ENCODE measurements around the gene KIF13A.

KIF13A gene

DNA sequence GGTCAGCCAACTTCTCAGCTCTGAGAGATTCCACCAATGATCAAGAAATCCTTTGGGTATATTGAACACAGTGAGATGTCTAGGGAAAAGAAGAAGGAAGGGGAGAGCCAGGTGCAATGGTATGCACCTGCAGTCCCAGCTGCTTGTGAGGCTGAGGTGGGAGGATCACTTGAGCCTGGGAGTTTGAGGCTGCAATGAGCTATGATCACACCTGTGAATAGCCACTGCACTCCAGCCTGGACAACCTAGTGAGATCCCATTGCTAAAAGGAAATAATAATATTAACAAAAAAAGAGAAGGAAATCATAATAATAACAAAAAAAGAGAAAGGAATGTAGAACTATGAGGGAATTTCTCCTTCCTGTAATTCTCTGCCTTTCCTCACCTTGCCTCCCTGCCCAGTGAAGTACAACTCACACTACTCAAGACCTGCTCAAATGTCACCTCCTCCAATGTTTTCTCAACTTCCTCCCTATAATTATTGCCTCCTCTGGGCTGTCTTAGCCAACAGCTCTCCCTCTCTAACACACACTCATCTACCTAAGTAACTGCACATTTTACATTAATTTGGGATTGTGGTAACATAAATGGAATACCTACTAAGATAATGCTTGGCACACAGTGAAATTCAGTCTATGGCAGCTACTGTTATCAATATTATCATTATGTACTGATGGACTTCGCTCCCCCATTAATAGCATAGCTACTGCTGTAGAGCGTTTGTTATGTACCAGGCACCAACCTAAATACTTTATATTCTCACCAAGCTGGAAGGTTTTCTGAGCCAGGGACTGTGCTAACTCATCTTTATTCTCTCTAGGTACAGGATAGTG is 103.6 kb downstream of the KIF13A start:
- Histone ChIP-seq H3K9me3 (replicated peaks in 1 of 11) (no peaks in the 10 kb centered on the region), H3K27ac (peak overlapping the region; percentile 1 to 83 (median 72); a peak in 20 of 22 replicates), H3K9ac (peak overlapping the region; percentile 35 to 72 (median 60); a peak in 21 of 22 replicates), H3K36me3 (peaks cover 0 to 24% (median 0%) of the 10 kb centered on the region in 11 experiments; a peak in 1 of 22 replicates), H3K27me3 (no peaks in the 10 kb centered on the region), H3K4me2 (peak overlapping the region; percentile 65 to 94 (median 89)), H4K20me1 (peaks cover 0 to 24% (median 0%) of the 10 kb centered on the region in 11 experiments; a peak in 4 of 22 replicates), H3K4me3 (peak overlapping the region in 8 of 10 experiments; percentile 19 to 55 (median 40); a peak in 15 of 20 replicates), H3K4me1 (peaks cover 51 to 78% (median 61%) of the 10 kb centered on the region in 10 experiments)
- no peak for TF ChIP-seq Cebpa-rat (IDR thresholded peaks at IDR 0.05)

DNA sequence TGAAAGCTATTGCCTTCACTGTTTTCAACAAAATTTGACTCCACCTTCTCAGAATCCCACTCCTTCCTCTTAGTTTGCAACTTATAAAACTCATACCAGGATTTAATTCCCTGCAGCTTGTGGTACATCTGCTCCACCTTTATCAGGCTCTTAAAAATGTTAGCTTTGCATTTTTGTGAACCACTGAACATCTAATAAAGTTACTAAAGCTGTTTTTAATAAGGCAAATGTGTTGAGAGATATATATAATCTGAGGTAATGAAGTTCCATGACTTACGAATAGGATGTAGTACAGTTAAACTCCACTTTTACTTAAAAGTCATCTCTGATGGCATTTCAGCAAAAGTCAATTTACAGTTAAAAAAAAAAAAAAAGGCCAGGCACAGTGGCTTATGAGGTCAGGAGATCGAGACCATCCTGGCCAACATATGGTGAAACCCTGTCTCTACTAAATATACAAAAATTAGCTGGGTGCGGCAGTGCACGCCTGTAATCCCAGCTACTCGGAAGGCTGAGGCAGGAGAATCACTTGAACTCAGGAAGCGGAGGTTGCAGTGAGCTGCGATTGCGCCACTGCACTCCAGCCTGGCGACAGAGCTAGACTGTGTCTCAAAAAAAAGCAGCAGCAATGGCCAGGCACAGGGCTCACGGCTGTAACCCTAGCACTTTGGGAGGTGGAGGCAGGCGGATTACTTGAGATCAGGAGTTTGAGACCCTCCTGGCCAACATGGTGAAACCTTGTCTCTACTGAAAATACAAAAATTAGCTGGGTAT is 106.2 kb downstream of the KIF13A start:
- Histone ChIP-seq H3K9ac (no peak overlapping the region), H3K36me3 (peaks cover 0 to 23% (median 0%) of the 10 kb centered on the region in 11 experiments; a peak in 6 of 22 replicates), H3K27ac (no peak overlapping the region; a peak in 2 of 22 replicates), H3K4me2 (peak overlapping the region in 10 of 11 experiments; percentile 14 to 67 (median 44); a peak in 16 of 22 replicates), H3K9me3 (replicated peaks in 1 of 11) (no peaks in the 10 kb centered on the region), H3K27me3 (no peaks in the 10 kb centered on the region), H3K4me3 (no peak overlapping the region), H3K4me1 (peaks cover 42 to 65% (median 51%) of the 10 kb centered on the region in 10 experiments), H4K20me1 (peaks cover 0 to 24% (median 0%) of the 10 kb centered on the region in 11 experiments; a peak in 4 of 22 replicates)
- TF ChIP-seq Cebpa-rat (IDR thresholded peaks at IDR 0.05) = peak in 4 of 11 experiments; percentile 8 to 37 (median 28); a peak in 2 of 22 replicates

DNA sequence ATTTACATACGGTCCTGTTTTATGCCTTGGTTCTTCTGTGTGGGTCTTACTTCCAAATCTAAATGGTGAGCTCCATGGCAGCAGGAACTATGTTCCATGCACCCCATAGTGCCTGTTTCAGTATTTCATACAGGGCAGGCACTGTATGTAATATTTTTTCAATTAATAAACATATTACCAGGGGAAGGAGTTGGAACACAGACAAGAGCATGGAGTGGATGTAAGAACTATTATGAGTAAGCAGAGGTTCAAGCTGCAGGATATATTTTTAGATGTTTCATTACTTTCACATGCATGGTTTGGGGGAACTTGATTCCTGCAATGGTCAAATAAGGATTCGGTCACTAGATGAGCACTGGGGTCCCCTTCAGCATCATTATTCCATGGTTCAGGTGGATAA is 108.3 kb downstream of the KIF13A start:
- peaks cover 0 to 23% (median 0%) of the 10 kb centered on the region in 11 experiments; a peak in 6 of 22 replicates for H3K36me3 ChIP-seq
- no peak overlapping the region for H3K9ac ChIP-seq
- no peak overlapping the region for H3K4me3 ChIP-seq
- H3K27ac ChIP-seq = no peak overlapping the region
- H3K9me3 ChIP-seq (replicated peaks in 1 of 11) = no peaks in the 10 kb centered on the region
- H3K4me2 ChIP-seq = peak overlapping the region in 1 of 11 experiments; percentile 24; a peak in 1 of 22 replicates
- peaks cover 21 to 47% (median 31%) of the 10 kb centered on the region in 10 experiments for H3K4me1 ChIP-seq
- no peak for TF ChIP-seq Cebpa-rat (IDR thresholded peaks at IDR 0.05)
- H4K20me1 ChIP-seq = peaks cover 0 to 9% (median 0%) of the 10 kb centered on the region in 11 experiments; a peak in 4 of 22 replicates
- H3K27me3 ChIP-seq = no peaks in the 10 kb centered on the region

DNA sequence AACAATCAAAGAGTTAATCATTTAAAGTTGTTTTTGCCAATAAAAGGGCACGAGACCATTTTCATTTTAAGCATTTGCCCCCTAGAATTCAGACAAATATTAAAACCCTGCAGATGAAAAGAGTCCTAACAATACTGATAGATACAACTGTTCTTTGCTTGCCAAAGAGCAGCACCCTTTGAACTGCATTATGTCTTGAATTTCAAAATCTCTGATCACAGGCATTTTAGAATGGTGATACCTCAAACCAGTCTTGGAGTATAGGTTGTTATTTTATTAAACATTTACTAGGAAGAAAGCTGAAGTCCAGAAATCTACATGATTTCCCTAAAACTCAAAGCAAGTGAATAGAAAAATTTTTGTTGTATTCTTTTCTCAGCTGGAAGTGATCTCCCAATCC is 108.7 kb downstream of the KIF13A start:
- Histone ChIP-seq H3K36me3 (peaks cover 0 to 23% (median 0%) of the 10 kb centered on the region in 11 experiments; a peak in 6 of 22 replicates), H3K27me3 (no peaks in the 10 kb centered on the region), H3K9ac (no peak overlapping the region), H3K4me3 (no peak overlapping the region), H3K4me1 (peaks cover 17 to 43% (median 26%) of the 10 kb centered on the region in 10 experiments), H3K27ac (no peak overlapping the region), H3K4me2 (no peak overlapping the region), H4K20me1 (peaks cover 0 to 4% (median 0%) of the 10 kb centered on the region in 11 experiments; a peak in 3 of 22 replicates), H3K9me3 (replicated peaks in 1 of 11) (no peaks in the 10 kb centered on the region)
- no peak for TF ChIP-seq Cebpa-rat (IDR thresholded peaks at IDR 0.05)

DNA sequence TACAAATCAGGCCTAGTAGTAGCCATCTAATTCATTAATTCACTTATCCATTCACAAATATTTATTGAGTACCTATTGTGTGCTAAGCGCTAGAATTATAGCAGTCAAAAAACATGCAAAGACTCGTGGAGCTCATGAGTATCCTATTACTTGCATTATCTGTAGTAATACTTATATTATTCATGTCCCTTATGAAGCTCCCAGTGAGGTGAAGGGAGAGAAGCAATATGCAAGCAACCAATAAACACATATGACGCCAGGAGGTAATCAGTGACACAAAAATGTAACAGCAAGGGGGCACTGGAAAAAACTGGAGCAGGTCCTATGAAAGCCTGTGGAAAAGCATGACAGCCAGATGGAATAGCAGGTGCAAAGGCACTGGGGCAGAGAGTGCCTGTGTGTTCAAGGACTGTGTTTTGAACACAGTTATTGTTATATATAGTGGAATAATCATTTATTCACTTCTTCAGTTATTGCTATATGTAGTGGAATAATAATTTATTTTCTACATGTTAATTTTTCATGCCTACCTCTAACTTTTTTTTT is 109.5 kb downstream of the KIF13A start:
- Histone ChIP-seq H3K4me2 (no peak overlapping the region), H3K36me3 (peaks cover 0 to 26% (median 0%) of the 10 kb centered on the region in 11 experiments; a peak in 6 of 22 replicates), H3K9me3 (replicated peaks in 1 of 11) (no peaks in the 10 kb centered on the region), H4K20me1 (no peaks in the 10 kb centered on the region), H3K4me1 (peaks cover 9 to 35% (median 18%) of the 10 kb centered on the region in 10 experiments), H3K4me3 (no peak overlapping the region), H3K27me3 (no peaks in the 10 kb centered on the region), H3K27ac (no peak overlapping the region), H3K9ac (no peak overlapping the region)
- TF ChIP-seq Cebpa-rat (IDR thresholded peaks at IDR 0.05) = no peak

DNA sequence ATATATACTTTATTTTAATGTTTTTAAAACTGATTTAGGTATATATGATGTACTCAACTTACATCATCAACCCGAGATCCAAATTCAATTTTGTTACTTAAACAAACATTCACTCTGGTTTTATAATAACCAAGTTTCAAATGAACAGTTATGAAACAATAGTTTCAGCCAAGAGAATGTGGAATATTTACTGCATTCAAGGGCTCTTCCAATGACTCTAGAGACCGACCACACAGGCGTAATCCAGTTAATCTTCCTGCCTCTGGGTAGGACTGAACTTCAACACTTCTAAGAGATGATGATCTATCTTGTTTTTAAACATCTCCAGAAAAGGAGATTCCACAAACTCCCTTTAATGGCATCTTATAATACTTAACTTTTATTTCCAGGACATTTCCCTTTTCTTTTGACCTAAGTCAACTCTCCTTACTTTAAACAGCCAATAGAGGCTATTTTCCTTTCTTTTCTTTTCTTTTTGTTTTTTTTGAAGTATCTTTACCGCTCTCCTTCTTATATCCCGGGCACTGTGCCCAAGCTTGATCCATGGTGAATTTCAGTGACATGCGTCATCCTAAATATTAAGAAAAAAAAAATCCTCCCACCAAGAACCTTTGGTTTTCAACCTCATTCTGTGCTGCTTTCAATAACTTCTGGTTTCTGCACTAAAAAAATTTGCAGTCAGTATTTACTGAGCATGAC is 110.1 kb downstream of the KIF13A start:
- H3K9me3 ChIP-seq (replicated peaks in 1 of 11) = no peaks in the 10 kb centered on the region
- peaks cover 3 to 29% (median 12%) of the 10 kb centered on the region in 10 experiments; a peak in 19 of 20 replicates for H3K4me1 ChIP-seq
- no peak for TF ChIP-seq Cebpa-rat (IDR thresholded peaks at IDR 0.05)
- no peak overlapping the region for H3K4me2 ChIP-seq
- peaks cover 0 to 32% (median 0%) of the 10 kb centered on the region in 11 experiments; a peak in 8 of 22 replicates for H3K36me3 ChIP-seq
- no peaks in the 10 kb centered on the region for H4K20me1 ChIP-seq
- no peaks in the 10 kb centered on the region for H3K27me3 ChIP-seq
- no peak overlapping the region for H3K9ac ChIP-seq
- H3K4me3 ChIP-seq = no peak overlapping the region
- H3K27ac ChIP-seq = no peak overlapping the region

DNA sequence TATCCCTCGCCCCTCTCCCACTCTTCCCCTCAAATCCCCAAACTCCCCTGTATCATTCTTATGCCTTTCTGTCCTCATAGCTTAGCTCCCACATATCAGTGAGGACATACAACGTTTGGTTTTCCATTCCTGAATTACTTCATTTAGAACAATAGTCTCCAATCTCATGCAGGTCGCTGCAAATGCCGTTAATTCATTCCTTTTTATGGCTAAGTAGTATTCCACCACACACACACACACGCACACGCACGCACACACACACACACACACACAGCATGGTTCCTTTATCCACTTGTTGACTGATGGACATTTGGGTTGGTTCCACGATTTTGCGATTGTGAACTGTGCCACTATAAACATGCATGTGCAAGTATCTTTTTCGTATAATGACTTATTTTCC is 112.7 kb downstream of the KIF13A start:
- Histone ChIP-seq H3K9me3 (replicated peaks in 1 of 11) (no peaks in the 10 kb centered on the region), H3K27me3 (no peaks in the 10 kb centered on the region), H3K4me3 (no peak overlapping the region), H4K20me1 (no peaks in the 10 kb centered on the region), H3K36me3 (peaks cover 0 to 46% (median 0%) of the 10 kb centered on the region in 11 experiments; a peak in 8 of 22 replicates), H3K4me1 (peaks cover 0 to 7% (median 0%) of the 10 kb centered on the region in 10 experiments; a peak in 4 of 20 replicates), H3K27ac (no peak overlapping the region), H3K4me2 (no peak overlapping the region), H3K9ac (no peak overlapping the region)
- no peak for TF ChIP-seq Cebpa-rat (IDR thresholded peaks at IDR 0.05)

DNA sequence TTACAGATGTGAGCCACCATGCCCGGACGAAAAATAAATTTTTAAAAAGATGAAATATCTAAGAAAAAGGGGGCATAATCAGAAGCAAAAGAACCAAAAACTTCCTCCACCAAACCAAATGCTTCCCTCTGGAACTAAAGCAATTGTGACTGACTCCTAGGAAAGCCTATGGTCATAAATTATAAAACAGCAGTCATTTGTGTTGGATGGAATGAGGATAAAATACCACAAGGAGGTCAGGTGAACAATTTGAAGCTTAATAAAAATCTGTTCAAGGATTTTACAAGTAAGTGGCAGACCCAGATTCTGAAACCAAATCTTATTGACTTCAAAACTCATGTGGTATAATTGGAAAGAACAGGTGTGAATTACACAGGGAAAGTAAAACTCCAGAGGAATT is 114.5 kb downstream of the KIF13A start:
- TF ChIP-seq Cebpa-rat (IDR thresholded peaks at IDR 0.05) = no peak
- Histone ChIP-seq H4K20me1 (no peaks in the 10 kb centered on the region), H3K27ac (no peak overlapping the region), H3K4me3 (no peak overlapping the region), H3K4me2 (no peak overlapping the region), H3K27me3 (no peaks in the 10 kb centered on the region), H3K9me3 (replicated peaks in 1 of 11) (no peaks in the 10 kb centered on the region), H3K9ac (no peak overlapping the region), H3K4me1 (peaks cover 0 to 3% (median 0%) of the 10 kb centered on the region in 10 experiments; a peak in 1 of 20 replicates), H3K36me3 (peaks cover 0 to 47% (median 0%) of the 10 kb centered on the region in 11 experiments; a peak in 7 of 22 replicates)
